8988T (cell line): ENCODE measurements around the gene CDK11B.
"Not testable (repeated sequence)": the region's sequence is repeated elsewhere in the genome, so short reads cannot be mapped to it uniquely, and the experiment has no call there.

ENCODE experiments used
- DNase-seq: peaks from one replicate; pipeline ENCODE4 v3.0.0; 2011

Gene CDK11B

GRCh38 chr1:1658583-1659549 lies at the start of gene CDK11B:
TSS of gene CDK11B (minus strand) at chr1:1659004. CDS start at chr1:1657485, 1,519 bp downstream.
- DNase-seq: peak; percentile 62

GRCh38 chr1:1707897-1708296 lies 49.1 kb upstream of the CDK11B start:
- not testable (repeated sequence) for DNase-seq

- DNase-seq: not testable (repeated sequence)
Measured at GRCh38 chr1:1707241-1707640, 48.4 kb upstream of the CDK11B start.

GRCh38 chr1:1705623-1706022 lies 46.8 kb upstream of the CDK11B start:
- DNase-seq: not testable (repeated sequence)

GRCh38 chr1:1704284-1704957 lies 45.6 kb upstream of the CDK11B start:
- not testable (repeated sequence) for DNase-seq

GRCh38 chr1:1703796-1704195 lies 45.0 kb upstream of the CDK11B start:
- DNase-seq: peak; percentile 2

GRCh38 chr1:1702506-1702905 lies 43.7 kb upstream of the CDK11B start:
- DNase-seq: not testable (repeated sequence)

GRCh38 chr1:1700557-1700956 lies 41.8 kb upstream of the CDK11B start:
- not testable (repeated sequence) for DNase-seq

- DNase-seq: not testable (repeated sequence)
Measured at GRCh38 chr1:1700067-1700466, 41.3 kb upstream of the CDK11B start.

GRCh38 chr1:1699061-1699460 lies 40.3 kb upstream of the CDK11B start:
- DNase-seq: not testable (repeated sequence)

GRCh38 chr1:1697358-1698183 lies 38.8 kb upstream of the CDK11B start:
- not testable (repeated sequence) for DNase-seq

GRCh38 chr1:1696431-1697357 lies 37.9 kb upstream of the CDK11B start:
- not testable (repeated sequence) for DNase-seq

GRCh38 chr1:1692714-1693647 lies 34.2 kb upstream of the CDK11B start, which contains the start of gene SLC35E2B:
TSS of gene SLC35E2B (minus strand) at chr1:1692795. CDS start at chr1:1676699, 16,096 bp downstream.
- peak; percentile 3 for DNase-seq

GRCh38 chr1:1692324-1692713 lies 33.5 kb upstream of the CDK11B start:
- not testable (repeated sequence) for DNase-seq

GRCh38 chr1:1691443-1691842 lies 32.6 kb upstream of the CDK11B start:
- not testable (repeated sequence) for DNase-seq

- DNase-seq: not testable (repeated sequence)
Measured at GRCh38 chr1:1689526-1689925, 30.7 kb upstream of the CDK11B start.

- no peak for DNase-seq
Measured at GRCh38 chr1:1687846-1688245, 29.0 kb upstream of the CDK11B start.

GRCh38 chr1:1684031-1684681 lies 25.4 kb upstream of the CDK11B start:
- DNase-seq: no peak

- no peak for DNase-seq
Measured at GRCh38 chr1:1683104-1683905, 24.5 kb upstream of the CDK11B start.
